ENCODE data around the gene PRSS27. TPM values are rescaled to one million over a fixed set of nuclear protein-coding genes. Genes with fewer than 3 reads are reported as not detected.

PRSS27 gene
- total RNA-seq, 1 donor from 2014 or later = 2.3 TPM

DNA sequence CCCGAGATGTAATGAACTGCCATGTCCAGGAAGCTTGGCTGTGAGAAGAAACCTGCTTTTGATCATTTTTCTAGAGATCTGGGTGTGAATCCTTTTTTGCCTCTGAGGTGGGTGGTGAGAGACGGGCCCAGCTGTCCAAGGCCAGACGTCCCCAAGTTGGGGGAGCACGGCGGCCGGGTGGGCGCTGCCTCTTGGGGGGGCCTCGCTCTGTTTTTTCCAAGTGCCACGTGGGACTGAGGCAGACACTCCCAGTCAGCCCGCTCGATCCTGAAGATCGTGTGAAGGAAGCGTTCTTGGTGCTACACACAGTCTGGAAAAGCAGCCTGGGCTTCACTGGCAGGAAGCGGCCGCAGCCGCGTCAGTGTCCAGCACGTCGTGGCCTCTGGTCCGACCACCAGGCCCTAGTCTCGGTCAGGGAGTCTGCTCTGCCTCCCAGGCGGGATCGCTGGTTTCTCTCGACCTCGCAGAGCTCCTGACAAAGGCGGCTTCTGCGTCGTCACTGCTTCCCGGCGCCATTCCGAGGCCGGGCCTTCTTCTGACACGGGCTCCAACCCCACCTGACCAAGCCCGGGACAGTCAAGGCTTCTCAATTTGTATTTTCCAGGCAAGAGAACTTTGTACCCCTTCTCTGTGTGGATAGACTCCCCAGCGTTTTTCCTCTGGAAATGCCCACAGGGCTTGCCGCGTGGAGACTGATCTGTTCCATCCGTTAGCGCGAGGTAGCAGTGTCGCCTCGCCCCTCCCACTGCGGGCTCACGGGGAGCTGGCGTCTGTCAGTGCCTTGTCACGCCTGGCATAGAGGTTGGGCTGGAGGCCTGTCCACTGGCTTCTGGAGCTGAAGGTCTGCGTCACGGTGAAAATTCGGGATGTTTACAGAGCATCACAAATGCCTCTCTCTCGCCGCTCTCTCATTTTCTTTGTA is 12.4 kb downstream of the PRSS27 start:
- no peak overlapping the region for H3K27ac ChIP-seq (ENCODE audit: low read depth, low read length)

DNA sequence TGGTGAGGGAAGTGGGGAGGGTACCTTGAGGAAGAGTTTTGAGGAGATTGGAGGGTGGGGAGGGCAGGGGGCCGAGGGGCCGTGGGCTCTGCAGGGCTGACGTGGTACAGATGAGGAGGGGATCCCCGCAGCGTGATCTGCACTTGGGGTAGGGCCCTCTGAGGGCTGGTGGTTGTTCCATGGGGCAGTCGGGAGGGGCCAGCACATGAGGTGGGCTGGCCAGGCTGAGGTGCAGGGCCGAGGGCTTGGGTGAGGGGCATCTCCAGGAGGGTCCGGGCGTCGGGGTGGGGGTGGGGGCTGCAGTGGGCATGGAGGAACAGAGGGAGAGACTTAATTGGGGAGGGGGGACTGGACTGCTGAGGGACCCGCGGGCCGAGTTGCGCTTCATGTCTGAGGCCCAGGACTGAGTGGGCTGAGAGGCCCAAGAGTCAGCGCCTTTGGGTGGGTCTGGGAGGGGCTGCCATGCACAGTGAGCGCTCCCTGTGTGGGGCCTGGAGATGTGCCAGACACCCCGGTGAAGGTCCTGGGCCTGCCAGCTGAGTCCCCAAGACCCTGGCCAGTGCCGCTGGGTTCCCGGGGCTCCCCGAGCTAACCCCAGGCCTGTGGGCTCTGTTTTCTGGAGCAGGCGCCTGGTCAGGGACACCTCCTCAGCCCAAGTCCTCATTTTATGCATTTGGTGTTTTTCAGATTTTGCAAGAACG is 13.3 kb downstream of the PRSS27 start:
- no peak for FAIRE-seq

More for the DNA sequence above, 12.4 kb downstream of the PRSS27 start:
- FAIRE-seq (no peak), DNase-seq (ENCODE audit: low read depth) (no peak)
- H3K27me3 ChIP-seq (ENCODE audit: insufficient read depth, low read length) = no peaks in the 10 kb centered on the region
- TF ChIP-seq EZH2 (IDR thresholded peaks at IDR 0.05; ENCODE audit: insufficient read depth, low read length) (no peak), CTCF (IDR thresholded peaks at IDR 0.05; ENCODE audit: insufficient read depth, low read depth, low read length) (no peak)
- H3K4me3 Mint-ChIP-seq (ENCODE audit: unreplicated experiment) = no peak overlapping the region
- peaks cover 1% of the 10 kb centered on the region for H3K36me3 Mint-ChIP-seq (ENCODE audit: low read depth, unreplicated experiment)
- H3K4me1 ChIP-seq (ENCODE audit: insufficient read depth, low read length) = no peaks in the 10 kb centered on the region
- H3K27me3 Mint-ChIP-seq (ENCODE audit: low read depth, unreplicated experiment) = no peaks in the 10 kb centered on the region
- H3K79me2 ChIP-seq (ENCODE audit: insufficient read depth, low read length) = peaks cover 5% of the 10 kb centered on the region
- H4K20me1 ChIP-seq (ENCODE audit: insufficient read depth, low read length) = peaks cover 61% of the 10 kb centered on the region
- no peak overlapping the region for H3K27ac Mint-ChIP-seq (ENCODE audit: unreplicated experiment)
- no peaks in the 10 kb centered on the region for H3K4me1 Mint-ChIP-seq (ENCODE audit: low read depth, unreplicated experiment)
- H3K9me3 Mint-ChIP-seq (ENCODE audit: unreplicated experiment) = no peaks in the 10 kb centered on the region
- no peaks in the 10 kb centered on the region for H3K9me3 ChIP-seq (ENCODE audit: insufficient read depth, low read depth, low read length)
- no peak overlapping the region for H2AFZ ChIP-seq (ENCODE audit: low read depth, low read length)
- no peak overlapping the region for H3K9ac ChIP-seq (ENCODE audit: low read length)
- H3K36me3 ChIP-seq (ENCODE audit: insufficient read depth, low read length) = peaks cover 7% of the 10 kb centered on the region
- H3K4me2 ChIP-seq (ENCODE audit: low read length) = no peak overlapping the region
- H3K4me3 ChIP-seq (ENCODE audit: insufficient read depth, low read depth, low read length) = no peak overlapping the region

More for the DNA sequence above, 13.3 kb downstream of the PRSS27 start:
- Histone ChIP-seq H3K9ac (ENCODE audit: low read length) (no peak overlapping the region), H3K79me2 (ENCODE audit: insufficient read depth, low read length) (peaks cover 5% of the 10 kb centered on the region), H3K9me3 (ENCODE audit: insufficient read depth, low read depth, low read length) (no peaks in the 10 kb centered on the region), H3K4me2 (ENCODE audit: low read length) (no peak overlapping the region), H2AFZ (ENCODE audit: low read depth, low read length) (no peak overlapping the region), H3K4me3 (ENCODE audit: insufficient read depth, low read depth, low read length) (no peak overlapping the region), H3K36me3 (ENCODE audit: insufficient read depth, low read length) (peaks cover 7% of the 10 kb centered on the region), H3K4me1 (ENCODE audit: insufficient read depth, low read length) (no peaks in the 10 kb centered on the region), H3K27ac (ENCODE audit: low read depth, low read length) (no peak overlapping the region), H3K27me3 (ENCODE audit: insufficient read depth, low read length) (no peaks in the 10 kb centered on the region), H4K20me1 (ENCODE audit: insufficient read depth, low read length) (peaks cover 69% of the 10 kb centered on the region)
- no peak for TF ChIP-seq EZH2 (IDR thresholded peaks at IDR 0.05; ENCODE audit: insufficient read depth, low read length)
- no peak for TF ChIP-seq CTCF (IDR thresholded peaks at IDR 0.05; ENCODE audit: insufficient read depth, low read depth, low read length)
- Mint-ChIP-seq H3K27ac (ENCODE audit: unreplicated experiment) (no peak overlapping the region), H3K36me3 (ENCODE audit: low read depth, unreplicated experiment) (peaks cover 1% of the 10 kb centered on the region), H3K4me1 (ENCODE audit: low read depth, unreplicated experiment) (no peaks in the 10 kb centered on the region), H3K27me3 (ENCODE audit: low read depth, unreplicated experiment) (no peaks in the 10 kb centered on the region), H3K4me3 (ENCODE audit: unreplicated experiment) (no peak overlapping the region), H3K9me3 (ENCODE audit: unreplicated experiment) (no peaks in the 10 kb centered on the region)
- no peak for DNase-seq (ENCODE audit: low read depth)

All from astrocyte (in vitro differentiated cells and primary cell).